ENCODE measurements around the gene TREH. TPM values are rescaled to one million over a fixed set of nuclear protein-coding genes. Genes with fewer than 3 reads are reported as not detected.

TREH gene
- total RNA-seq, 1 donor from 2014 or later: not detected

DNA sequence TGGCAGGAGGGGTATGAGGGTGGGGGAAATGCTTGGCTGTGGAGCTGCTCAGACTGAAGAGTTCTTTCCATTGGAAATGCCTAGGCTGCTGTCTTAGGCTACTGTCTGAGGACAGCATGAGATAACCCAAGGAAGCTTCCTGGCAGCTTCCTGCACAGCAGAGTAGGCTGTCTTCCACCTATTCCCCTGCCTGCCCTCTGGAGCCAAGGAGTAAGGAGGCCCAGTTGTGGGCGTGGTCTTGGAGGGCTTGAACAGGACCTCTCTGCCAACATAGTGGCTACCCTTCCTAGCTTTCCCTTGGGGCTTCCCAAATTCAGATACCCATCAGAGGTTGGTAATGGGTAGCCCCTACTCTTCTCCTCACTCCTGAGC is 46.1 kb downstream of the TREH start:
- Histone ChIP-seq H3K36me3 (ENCODE audit: control insufficient read depth, insufficient read depth, low read length) (peaks cover 9% of the 10 kb centered on the region), H3K27me3 (ENCODE audit: control insufficient read depth, insufficient read depth, low read length) (no peaks in the 10 kb centered on the region), H3K4me3 (ENCODE audit: low read depth, low read length) (no peak overlapping the region)
- TF ChIP-seq, protein P1, sequence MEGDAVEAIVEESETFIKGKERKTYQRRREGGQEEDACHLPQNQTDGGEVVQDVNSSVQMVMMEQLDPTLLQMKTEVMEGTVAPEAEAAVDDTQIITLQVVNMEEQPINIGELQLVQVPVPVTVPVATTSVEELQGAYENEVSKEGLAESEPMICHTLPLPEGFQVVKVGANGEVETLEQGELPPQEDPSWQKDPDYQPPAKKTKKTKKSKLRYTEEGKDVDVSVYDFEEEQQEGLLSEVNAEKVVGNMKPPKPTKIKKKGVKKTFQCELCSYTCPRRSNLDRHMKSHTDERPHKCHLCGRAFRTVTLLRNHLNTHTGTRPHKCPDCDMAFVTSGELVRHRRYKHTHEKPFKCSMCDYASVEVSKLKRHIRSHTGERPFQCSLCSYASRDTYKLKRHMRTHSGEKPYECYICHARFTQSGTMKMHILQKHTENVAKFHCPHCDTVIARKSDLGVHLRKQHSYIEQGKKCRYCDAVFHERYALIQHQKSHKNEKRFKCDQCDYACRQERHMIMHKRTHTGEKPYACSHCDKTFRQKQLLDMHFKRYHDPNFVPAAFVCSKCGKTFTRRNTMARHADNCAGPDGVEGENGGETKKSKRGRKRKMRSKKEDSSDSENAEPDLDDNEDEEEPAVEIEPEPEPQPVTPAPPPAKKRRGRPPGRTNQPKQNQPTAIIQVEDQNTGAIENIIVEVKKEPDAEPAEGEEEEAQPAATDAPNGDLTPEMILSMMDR (IDR thresholded peaks at IDR 0.05; ENCODE audit: insufficient read depth, low read length, severe bottlenecking): no peak
- DNase-seq (ENCODE audit: low read depth) (no peak), FAIRE-seq (no peak)

DNA sequence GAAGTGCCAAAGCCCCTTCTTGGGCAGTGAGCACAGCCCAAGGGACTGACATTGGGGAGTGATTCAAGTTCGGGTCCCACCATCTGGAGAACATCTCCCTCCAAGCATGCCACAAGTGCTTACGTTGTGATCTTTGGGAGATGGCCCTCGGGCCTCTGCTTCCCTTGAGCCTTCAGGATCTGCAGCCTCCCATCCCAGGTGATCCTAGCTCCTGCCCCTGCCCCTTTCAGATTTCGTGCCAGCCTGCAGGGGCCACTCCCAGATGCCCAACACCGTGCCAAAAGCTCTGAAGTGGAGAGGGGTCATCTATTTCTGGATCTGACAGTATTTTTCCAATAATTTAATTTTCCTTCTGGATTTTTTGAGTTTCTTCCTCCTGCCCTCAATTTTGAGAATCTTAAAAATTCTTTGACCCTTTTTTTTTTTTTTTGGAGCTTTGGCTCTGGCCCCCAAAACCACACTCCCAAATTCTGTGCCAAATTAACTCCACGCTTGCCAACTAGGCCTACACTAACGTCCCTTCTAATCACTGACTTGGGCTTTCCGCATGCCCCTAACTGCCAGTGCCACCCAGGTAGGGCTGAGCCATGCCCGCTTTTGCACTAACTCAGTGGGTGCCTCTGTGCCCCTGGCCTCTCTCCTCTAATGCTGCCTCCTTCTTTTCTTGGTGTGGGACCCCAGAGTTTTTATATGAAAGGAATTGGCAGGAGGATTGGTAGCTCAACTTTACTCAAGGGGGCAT is 46.7 kb downstream of the TREH start:
- H3K36me3 ChIP-seq (ENCODE audit: control insufficient read depth, insufficient read depth, low read length): peaks cover 11% of the 10 kb centered on the region
- no peaks in the 10 kb centered on the region for H3K27me3 ChIP-seq (ENCODE audit: control insufficient read depth, insufficient read depth, low read length)
- DNase-seq (ENCODE audit: low read depth) (no peak), FAIRE-seq (no peak)
- TF ChIP-seq, protein P1 (IDR thresholded peaks at IDR 0.05; ENCODE audit: insufficient read depth, low read length, severe bottlenecking): no peak
- no peak overlapping the region for H3K4me3 ChIP-seq (ENCODE audit: low read depth, low read length)

DNA sequence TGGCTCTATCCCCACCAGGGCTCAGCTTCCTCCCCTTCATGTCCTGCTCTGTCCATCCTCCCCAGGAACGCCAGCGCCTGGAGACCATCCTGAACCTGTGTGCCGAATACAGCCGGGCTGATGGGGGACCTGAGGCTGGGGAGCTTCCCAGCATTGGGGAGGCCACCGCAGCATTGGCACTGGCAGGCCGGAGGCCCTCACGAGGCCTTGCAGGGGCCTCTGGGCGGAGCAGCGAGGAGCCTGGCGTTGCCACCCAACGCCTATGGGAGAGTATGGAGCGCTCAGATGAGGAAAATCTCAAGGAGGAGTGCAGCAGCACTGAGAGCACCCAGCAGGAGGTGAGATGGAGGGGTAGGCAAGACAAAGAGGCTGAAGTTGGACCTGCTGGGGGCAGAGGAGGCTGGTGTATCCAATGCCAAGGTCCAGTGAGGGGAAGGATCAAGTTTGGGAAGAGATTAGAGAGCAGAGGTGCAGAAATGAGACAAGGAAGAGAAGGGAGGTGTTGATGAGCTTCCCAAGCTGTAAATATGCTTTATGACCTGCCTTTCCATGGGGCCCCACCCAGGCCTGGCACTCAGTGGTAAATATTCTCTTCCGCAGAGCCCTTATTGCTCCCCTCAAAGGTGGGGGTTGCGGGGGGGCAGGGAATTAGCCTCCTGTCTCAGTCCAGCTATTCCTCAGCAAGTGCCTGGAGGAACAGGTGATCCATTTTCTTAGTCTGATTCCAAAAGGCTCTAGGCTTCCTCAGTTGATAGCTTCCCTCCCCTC is 48.1 kb downstream of the TREH start:
- TF ChIP-seq, protein P1 (IDR thresholded peaks at IDR 0.05; ENCODE audit: insufficient read depth, low read length, severe bottlenecking): no peak
- Histone ChIP-seq H3K36me3 (ENCODE audit: control insufficient read depth, insufficient read depth, low read length) (peaks cover 16% of the 10 kb centered on the region), H3K27me3 (ENCODE audit: control insufficient read depth, insufficient read depth, low read length) (no peaks in the 10 kb centered on the region), H3K4me3 (ENCODE audit: low read depth, low read length) (no peak overlapping the region)
- no peak for DNase-seq (ENCODE audit: low read depth)
- FAIRE-seq: no peak

GRCh38 chr11:118629761-118630661 is 49.4 kb downstream of the TREH start:
- peak; percentile 77 for DNase-seq (ENCODE audit: low read depth)
- TF ChIP-seq, protein P1 (IDR thresholded peaks at IDR 0.05; ENCODE audit: insufficient read depth, low read length, severe bottlenecking): no peak

DNA sequence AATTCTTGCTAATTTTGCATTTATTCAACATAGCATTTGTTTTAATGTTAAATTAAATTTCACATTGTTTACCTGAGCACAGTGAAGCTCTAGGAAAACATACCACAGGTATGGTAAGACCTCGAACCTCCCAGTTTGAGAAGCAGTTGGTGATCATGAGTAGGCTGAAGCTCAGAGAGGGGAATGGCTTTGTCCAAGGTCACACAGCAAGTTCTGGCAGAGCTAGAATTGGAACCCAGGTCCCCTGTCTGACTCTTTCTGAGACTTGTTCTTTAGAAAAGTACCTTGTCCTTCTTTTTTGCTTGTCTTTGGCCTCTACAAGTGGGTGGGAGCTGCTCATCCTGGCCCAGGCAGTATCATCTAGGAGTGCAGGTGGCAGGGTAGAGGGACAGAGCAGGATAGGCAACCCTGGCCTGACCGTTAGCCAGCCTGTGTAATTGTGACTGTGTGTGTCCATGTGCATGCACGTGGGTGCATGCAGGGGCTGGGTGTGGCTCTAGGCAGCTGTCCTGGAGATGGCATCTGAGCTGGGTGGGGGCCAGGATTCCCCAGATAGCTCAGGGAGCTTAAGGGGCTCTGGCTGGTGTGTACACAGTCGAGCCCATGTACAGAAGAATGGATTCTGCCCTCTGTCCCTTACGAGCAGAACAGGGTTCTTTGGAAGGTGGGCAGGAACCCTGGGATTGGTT is 50.4 kb downstream of the TREH start:
- DNase-seq (ENCODE audit: low read depth) (no peak), FAIRE-seq (no peak)
- H3K4me3 ChIP-seq (ENCODE audit: low read depth, low read length): no peak overlapping the region
- no peaks in the 10 kb centered on the region for H3K27me3 ChIP-seq (ENCODE audit: control insufficient read depth, insufficient read depth, low read length)
- TF ChIP-seq, protein P1 (IDR thresholded peaks at IDR 0.05; ENCODE audit: insufficient read depth, low read length, severe bottlenecking): no peak
- peaks cover 16% of the 10 kb centered on the region for H3K36me3 ChIP-seq (ENCODE audit: control insufficient read depth, insufficient read depth, low read length)

More at GRCh38 chr11:118629761-118630661, 49.4 kb downstream of the TREH start:
- Histone ChIP-seq H3K27me3 (ENCODE audit: control insufficient read depth, insufficient read depth, low read length) (no peaks in the 10 kb centered on the region), H3K36me3 (ENCODE audit: control insufficient read depth, insufficient read depth, low read length) (peaks cover 16% of the 10 kb centered on the region), H3K4me3 (ENCODE audit: low read depth, low read length) (no peak overlapping the region)
- FAIRE-seq: peak; percentile 77

Data from bronchial epithelial cell (primary cell).